HG03139 (cell line): ENCODE results near the gene TMEM41B.
"Not testable (repeated sequence)": the region's sequence is repeated elsewhere in the genome, so short reads cannot be mapped to it uniquely, and the experiment has no call there.

ENCODE experiments used
- ATAC-seq: cut with Tn5 transposase; IDR thresholded peaks from one replicate; pipeline ENCODE4 v1.9.1; 2021; ENCODE audit not compliant: unreplicated experiment

The TMEM41B gene

GRCh38 chr11:9314291-9315077 lies at the start of gene TMEM41B:
TSS of gene TMEM41B (minus strand) at chr11:9314593. CDS start at chr11:9314441, 152 bp downstream.
- peak; percentile 91 for ATAC-seq

GRCh38 chr11:9362393-9362863 lies 48.0 kb upstream of the TMEM41B start:
- ATAC-seq = no peak

GRCh38 chr11:9360862-9361622 lies 46.6 kb upstream of the TMEM41B start:
- not testable (repeated sequence) for ATAC-seq

GRCh38 chr11:9357041-9357440 lies 42.6 kb upstream of the TMEM41B start:
- ATAC-seq = no peak

- ATAC-seq = no peak
These were observed 37.0 kb upstream of the TMEM41B start for GRCh38 chr11:9351321-9351881.

- ATAC-seq = not testable (repeated sequence)
These were observed 33.4 kb upstream of the TMEM41B start for GRCh38 chr11:9347779-9348178.

- ATAC-seq = no peak
These were observed 32.7 kb upstream of the TMEM41B start for GRCh38 chr11:9347100-9347499.

- ATAC-seq = no peak
These were observed 29.8 kb upstream of the TMEM41B start for GRCh38 chr11:9344061-9344680.

GRCh38 chr11:9341638-9342178 lies 27.3 kb upstream of the TMEM41B start:
- ATAC-seq = no peak

GRCh38 chr11:9332655-9333054 lies 18.3 kb upstream of the TMEM41B start:
- ATAC-seq = no peak

- ATAC-seq = no peak
These were observed 16.3 kb upstream of the TMEM41B start for GRCh38 chr11:9330387-9331384.

GRCh38 chr11:9320047-9320446 lies 5.7 kb upstream of the TMEM41B start:
- ATAC-seq = no peak

- ATAC-seq = not testable (repeated sequence)
These were observed 5.1 kb upstream of the TMEM41B start for GRCh38 chr11:9319377-9320001.

- ATAC-seq = not testable (repeated sequence)
These were observed 4.3 kb upstream of the TMEM41B start for GRCh38 chr11:9318442-9319376.

GRCh38 chr11:9316334-9316733 lies 1.9 kb upstream of the TMEM41B start:
- ATAC-seq = no peak

GRCh38 chr11:9315078-9315688 lies 790 bp upstream of the TMEM41B start:
- ATAC-seq = no peak

- peak; percentile 9 for ATAC-seq
These were observed 624 bp downstream of the TMEM41B start for GRCh38 chr11:9313648-9314290.
